ENCODE results near the gene MMEL1. TPM values are rescaled to one million over a fixed set of nuclear protein-coding genes. Genes with fewer than 3 reads are reported as not detected.

Gene MMEL1
- total and polyA plus RNA-seq, 2 donors (not counting 3 experiments of a cell fraction or from before 2014, with no cell fraction given): 1.1 to 1.2 TPM

- Histone ChIP-seq H4K20me1 (replicated peaks; ENCODE audit: control insufficient read depth, extremely low read depth, insufficient read depth, low read length) (no peaks in the 10 kb centered on the region), H3K27ac (ENCODE audit: insufficient read depth, low read depth, low read length) (no peak overlapping the region), H3K9me1 (replicated peaks; ENCODE audit: control insufficient read depth, extremely low read depth, insufficient read depth, low read length) (no peaks in the 10 kb centered on the region), H3K4me2 (ENCODE audit: insufficient read depth, low read length) (no peak overlapping the region), H3K9me3 (replicated peaks; ENCODE audit: control insufficient read depth, insufficient read depth, low read length) (no peaks in the 10 kb centered on the region), H3K36me3 (ENCODE audit: control insufficient read depth in 2 of 2, extremely low read depth in 1 of 2, insufficient read depth in 2 of 2, low read length in 2 of 2) (no peaks in the 10 kb centered on the region), H3K4me3 (replicated peaks in 1 of 3; ENCODE audit: insufficient read depth in 1 of 3, low read depth in 1 of 3, low read length in 3 of 3) (no peak overlapping the region), H3K27me3 (ENCODE audit: control insufficient read depth in 2 of 2, insufficient read depth in 2 of 2, low read length in 2 of 2) (no peaks in the 10 kb centered on the region), H3K9ac (replicated peaks; ENCODE audit: extremely low read depth, insufficient read depth, low read length) (no peak overlapping the region), H3K79me2 (ENCODE audit: control insufficient read depth, insufficient read depth, low read length) (no peaks in the 10 kb centered on the region), H3K4me1 (ENCODE audit: control insufficient read depth, extremely low read depth, insufficient read depth, low read length) (no peaks in the 10 kb centered on the region), H2AFZ (ENCODE audit: low read depth, low read length) (no peak overlapping the region)
- TF ChIP-seq FOS (IDR thresholded peaks at IDR 0.05; ENCODE audit: borderline replicate concordance, insufficient read depth, low read length): no peak
- no peak for TF ChIP-seq POLR2A (IDR thresholded peaks at IDR 0.05; ENCODE audit: low read depth, low read length)
- TF ChIP-seq EZH2 (IDR thresholded peaks at IDR 0.05; ENCODE audit: borderline replicate concordance, low read depth, low read length, severe bottlenecking): no peak
- TF ChIP-seq, protein P1, sequence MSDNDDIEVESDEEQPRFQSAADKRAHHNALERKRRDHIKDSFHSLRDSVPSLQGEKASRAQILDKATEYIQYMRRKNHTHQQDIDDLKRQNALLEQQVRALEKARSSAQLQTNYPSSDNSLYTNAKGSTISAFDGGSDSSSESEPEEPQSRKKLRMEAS (IDR thresholded peaks at IDR 0.05; ENCODE audit: insufficient read depth, insufficient read length): no peak
- no peak for TF ChIP-seq POLR2AphosphoS5 (IDR thresholded peaks at IDR 0.05; ENCODE audit: insufficient read depth, low read depth, low read length)
- TF ChIP-seq, protein P2, sequence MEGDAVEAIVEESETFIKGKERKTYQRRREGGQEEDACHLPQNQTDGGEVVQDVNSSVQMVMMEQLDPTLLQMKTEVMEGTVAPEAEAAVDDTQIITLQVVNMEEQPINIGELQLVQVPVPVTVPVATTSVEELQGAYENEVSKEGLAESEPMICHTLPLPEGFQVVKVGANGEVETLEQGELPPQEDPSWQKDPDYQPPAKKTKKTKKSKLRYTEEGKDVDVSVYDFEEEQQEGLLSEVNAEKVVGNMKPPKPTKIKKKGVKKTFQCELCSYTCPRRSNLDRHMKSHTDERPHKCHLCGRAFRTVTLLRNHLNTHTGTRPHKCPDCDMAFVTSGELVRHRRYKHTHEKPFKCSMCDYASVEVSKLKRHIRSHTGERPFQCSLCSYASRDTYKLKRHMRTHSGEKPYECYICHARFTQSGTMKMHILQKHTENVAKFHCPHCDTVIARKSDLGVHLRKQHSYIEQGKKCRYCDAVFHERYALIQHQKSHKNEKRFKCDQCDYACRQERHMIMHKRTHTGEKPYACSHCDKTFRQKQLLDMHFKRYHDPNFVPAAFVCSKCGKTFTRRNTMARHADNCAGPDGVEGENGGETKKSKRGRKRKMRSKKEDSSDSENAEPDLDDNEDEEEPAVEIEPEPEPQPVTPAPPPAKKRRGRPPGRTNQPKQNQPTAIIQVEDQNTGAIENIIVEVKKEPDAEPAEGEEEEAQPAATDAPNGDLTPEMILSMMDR (IDR thresholded peaks at IDR 0.05; ENCODE audit: extremely low read depth in 1 of 2, insufficient read depth in 1 of 2, low read depth in 1 of 2, low read length in 2 of 2): no peak
- TF ChIP-seq MYC (IDR thresholded peaks at IDR 0.05; ENCODE audit: low read depth, low read length): no peak
- no peak for TF ChIP-seq GATA2 (IDR thresholded peaks at IDR 0.05; ENCODE audit: insufficient read depth, insufficient read length, low read depth, low read length)
- TF ChIP-seq JUN (IDR thresholded peaks at IDR 0.05; ENCODE audit: borderline replicate concordance, insufficient read depth, insufficient read length, low read depth): no peak
- no peak for FAIRE-seq
- CTCF ChIA-PET: no interaction called here
- POLR2A ChIA-PET: no interaction called here
- intact Hi-C loops (cut with micrococcal nuclease): no loop called here
- dilution Hi-C loops (cut with MboI; ENCODE audit: extremely low pct_ligation_motif_present, low sequenced_read_pairs): no loop called here
- DNase-seq (ENCODE audit: low read depth, low spot score): no peak
- BruUV-seq (replicated peaks): no TSS peak
Observed at GRCh38 chr1:2614145-2614544, 18.7 kb downstream of the MMEL1 start.

All from endothelial cell of umbilical vein (primary cell).